Measurements from ENCODE around the gene RHBG. TPM values are rescaled to one million over a fixed set of nuclear protein-coding genes. Genes with fewer than 3 reads are reported as not detected.
"Not testable (repeated sequence)": the region's sequence is repeated elsewhere in the genome, so short reads cannot be mapped to it uniquely, and the experiment has no call there.

The RHBG gene
- total RNA-seq, 1 experiment from 2014 or later = not detected

DNA sequence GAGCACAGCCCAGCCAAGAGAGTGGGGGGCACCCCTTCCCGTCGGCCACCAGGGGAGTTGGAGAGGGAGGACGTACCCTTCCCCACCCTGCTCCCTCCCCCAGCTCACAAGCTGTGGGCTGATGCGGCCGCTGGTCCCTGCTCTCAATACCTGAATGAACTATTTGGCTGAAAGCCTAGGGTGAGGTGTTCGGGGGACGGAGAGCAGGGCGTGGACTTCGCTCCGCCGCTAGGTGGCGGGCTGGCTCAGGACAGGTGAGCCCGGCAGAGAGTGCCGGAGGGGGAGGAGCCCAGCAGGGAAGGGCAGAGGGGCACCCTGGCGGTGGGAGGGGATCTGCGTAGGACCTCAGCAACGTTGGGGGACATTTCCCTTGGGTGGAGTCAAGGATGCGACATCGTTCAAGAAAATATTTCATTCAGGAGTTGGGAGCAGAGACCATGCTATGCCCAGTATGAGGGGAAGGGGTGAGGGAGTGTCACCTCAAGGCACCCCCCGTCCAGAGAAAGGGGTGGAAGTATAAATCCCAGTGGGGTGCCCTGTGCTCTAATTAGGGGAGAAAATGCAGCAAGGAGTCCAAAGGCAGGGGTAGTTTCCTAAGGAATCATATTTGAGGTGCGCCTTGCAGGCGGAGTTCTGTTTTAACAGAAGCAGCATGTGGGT, 12.0 kb upstream of the RHBG start:
- no peaks in the 10 kb centered on the region for H3K36me3 ChIP-seq
- no peak overlapping the region for H3K4me3 ChIP-seq
- peaks cover 29% of the 10 kb centered on the region for H3K27me3 ChIP-seq
- DNase-seq = peak; percentile 59
- H3K9me3 ChIP-seq = no peaks in the 10 kb centered on the region

DNA sequence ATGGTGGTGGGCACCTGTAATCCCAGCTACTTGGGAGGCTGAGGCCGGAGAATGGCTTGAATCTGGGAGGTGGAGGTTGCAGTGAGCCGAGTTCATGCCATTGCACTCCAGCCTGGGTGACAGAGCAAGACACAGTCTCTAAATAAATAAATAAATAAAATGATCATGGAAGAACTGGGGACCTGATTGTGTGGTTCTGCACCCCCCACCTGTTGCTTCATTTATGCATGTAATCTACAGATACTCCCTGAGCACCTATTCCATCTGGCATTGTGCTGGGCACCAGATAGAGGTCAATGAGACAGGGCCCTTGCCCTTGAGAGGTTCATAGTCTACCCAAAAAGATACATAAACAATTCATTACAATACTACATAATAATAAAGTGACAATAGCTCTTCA, 11.0 kb upstream of the RHBG start:
- peaks cover 29% of the 10 kb centered on the region for H3K27me3 ChIP-seq
- no peaks in the 10 kb centered on the region for H3K36me3 ChIP-seq
- H3K4me3 ChIP-seq = no peak overlapping the region
- no peaks in the 10 kb centered on the region for H3K9me3 ChIP-seq
- no peak for DNase-seq

GRCh38 chr1:156358641-156359040, 10.4 kb upstream of the RHBG start:
- H3K27me3 ChIP-seq = peaks cover 26% of the 10 kb centered on the region
- no peak overlapping the region for H3K4me3 ChIP-seq
- no peak for DNase-seq
- H3K9me3 ChIP-seq = no peaks in the 10 kb centered on the region
- no peaks in the 10 kb centered on the region for H3K36me3 ChIP-seq

DNA sequence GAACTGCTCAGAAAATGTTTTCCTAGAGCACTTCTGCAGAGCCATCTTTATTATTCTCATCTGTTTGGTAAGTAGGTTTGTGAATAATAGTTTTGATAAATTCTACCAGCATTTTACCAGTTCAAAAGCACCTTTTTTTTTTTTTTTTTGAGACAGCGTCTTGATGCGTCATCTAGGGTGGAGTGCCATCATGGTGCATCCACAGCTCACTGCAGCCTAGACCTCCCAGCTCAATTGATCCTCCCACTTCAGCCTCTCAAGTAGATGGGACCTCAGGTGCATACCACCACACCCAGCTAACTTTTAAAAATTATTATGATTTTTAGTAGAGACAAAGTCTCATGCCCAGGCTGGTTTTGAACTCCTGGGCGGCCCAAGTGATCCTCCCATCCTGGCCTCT, 9.8 kb upstream of the RHBG start:
- H3K36me3 ChIP-seq = no peaks in the 10 kb centered on the region
- no peak for DNase-seq
- H3K9me3 ChIP-seq = no peaks in the 10 kb centered on the region
- no peak overlapping the region for H3K4me3 ChIP-seq
- peaks cover 26% of the 10 kb centered on the region for H3K27me3 ChIP-seq

DNA sequence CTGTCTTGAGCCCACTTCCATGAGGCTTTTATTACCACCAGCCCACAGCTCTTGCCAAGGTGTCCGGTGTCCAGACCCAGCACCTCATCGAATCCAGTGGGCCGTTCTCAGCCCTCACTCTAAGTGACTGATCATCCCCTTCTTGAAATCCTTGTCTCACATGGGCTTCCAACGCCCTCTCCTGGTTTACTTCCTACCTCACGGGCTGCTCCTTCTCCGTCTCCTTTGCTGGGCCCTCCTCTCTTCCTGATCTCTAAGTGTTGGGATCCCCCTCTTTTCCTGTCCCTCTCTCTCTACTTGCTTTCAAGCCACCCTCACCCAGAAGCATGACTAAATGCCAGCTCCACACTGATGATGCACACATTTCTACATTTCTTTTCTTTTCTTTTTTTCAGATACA, 9.0 kb upstream of the RHBG start:
- Histone ChIP-seq H3K9me3 (no peaks in the 10 kb centered on the region), H3K36me3 (no peaks in the 10 kb centered on the region), H3K4me3 (no peak overlapping the region), H3K27me3 (peaks cover 23% of the 10 kb centered on the region)
- peak; percentile 37 for DNase-seq

DNA sequence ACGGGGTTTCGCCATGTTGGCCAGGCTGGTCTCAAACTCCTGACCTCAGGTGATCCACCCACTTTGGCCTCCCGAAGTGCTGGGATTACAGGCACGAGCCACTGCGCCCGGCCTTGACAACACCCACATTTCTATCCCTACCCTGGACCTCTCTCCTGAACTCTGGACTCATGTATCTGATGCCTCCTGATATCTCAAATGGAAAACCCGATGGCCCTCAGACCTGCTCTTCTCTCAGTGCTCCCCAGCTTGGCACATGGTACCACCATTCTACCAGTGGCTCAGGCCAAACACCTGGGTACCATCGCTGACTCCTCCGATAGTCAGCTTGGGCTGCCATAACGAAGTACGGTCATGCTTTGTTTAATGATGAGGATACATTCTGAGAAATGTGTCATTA, 8.5 kb upstream of the RHBG start:
- H3K36me3 ChIP-seq = no peaks in the 10 kb centered on the region
- no peaks in the 10 kb centered on the region for H3K9me3 ChIP-seq
- H3K4me3 ChIP-seq = no peak overlapping the region
- DNase-seq = no peak
- peaks cover 18% of the 10 kb centered on the region for H3K27me3 ChIP-seq

DNA sequence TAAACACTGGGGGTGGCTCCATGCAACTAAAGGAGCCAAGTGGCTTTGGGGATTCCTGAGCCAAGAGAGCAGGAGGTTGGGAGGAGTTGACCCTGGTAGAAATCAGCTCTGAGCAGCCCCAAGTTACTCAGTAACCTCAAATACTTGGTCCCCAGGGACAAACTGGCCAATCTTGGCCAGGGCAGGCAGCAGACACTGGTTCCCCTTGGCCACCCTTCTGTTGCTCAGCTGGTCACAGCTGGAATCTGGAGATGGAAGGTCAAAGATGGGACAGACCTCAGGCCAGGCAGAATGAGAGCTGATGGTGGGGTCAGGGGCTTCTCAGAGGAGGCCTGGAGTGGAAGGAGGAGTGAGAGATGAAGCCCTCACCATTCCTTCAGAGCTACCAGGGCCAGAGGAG, 3.3 kb upstream of the RHBG start:
- Histone ChIP-seq H3K4me3 (no peak overlapping the region), H3K36me3 (no peaks in the 10 kb centered on the region), H3K27me3 (no peaks in the 10 kb centered on the region; the same call in 1 of the 2 replicates), H3K9me3 (no peaks in the 10 kb centered on the region)
- no peak for DNase-seq

GRCh38 chr1:156366378-156367166, 2.4 kb upstream of the RHBG start:
- no peaks in the 10 kb centered on the region for H3K36me3 ChIP-seq
- H3K27me3 ChIP-seq = no peaks in the 10 kb centered on the region; the same call in 1 of the 2 replicates
- H3K9me3 ChIP-seq = no peaks in the 10 kb centered on the region
- DNase-seq = no peak
- no peak overlapping the region for H3K4me3 ChIP-seq

GRCh38 chr1:156367383-156368156, 1.4 kb upstream of the RHBG start:
- Histone ChIP-seq H3K9me3 (no peaks in the 10 kb centered on the region), H3K36me3 (no peaks in the 10 kb centered on the region), H3K27me3 (peaks cover 5% of the 10 kb centered on the region; the same call in 1 of the 2 replicates), H3K4me3 (no peak overlapping the region)
- DNase-seq = no peak

GRCh38 chr1:156368157-156368658, 803 bp upstream of the RHBG start:
- no peak overlapping the region for H3K4me3 ChIP-seq
- peaks cover 5% of the 10 kb centered on the region; the same call in 1 of the 2 replicates for H3K27me3 ChIP-seq
- H3K9me3 ChIP-seq = no peaks in the 10 kb centered on the region
- no peaks in the 10 kb centered on the region for H3K36me3 ChIP-seq
- DNase-seq = no peak

- not testable (repeated sequence) for H3K4me3 ChIP-seq, H3K36me3 ChIP-seq, H3K9me3 ChIP-seq, DNase-seq
- peaks cover 12% of the 10 kb centered on the region for H3K27me3 ChIP-seq
Measured at GRCh38 chr1:156369685-156370286, 775 bp downstream of the RHBG start.

- Histone ChIP-seq H3K27me3 (peaks cover 12% of the 10 kb centered on the region), H3K9me3 (no peaks in the 10 kb centered on the region), H3K4me3 (no peak overlapping the region), H3K36me3 (no peaks in the 10 kb centered on the region)
- peak; percentile 42 for DNase-seq
Measured at GRCh38 chr1:156371553-156372264, 2.7 kb downstream of the RHBG start.

DNA sequence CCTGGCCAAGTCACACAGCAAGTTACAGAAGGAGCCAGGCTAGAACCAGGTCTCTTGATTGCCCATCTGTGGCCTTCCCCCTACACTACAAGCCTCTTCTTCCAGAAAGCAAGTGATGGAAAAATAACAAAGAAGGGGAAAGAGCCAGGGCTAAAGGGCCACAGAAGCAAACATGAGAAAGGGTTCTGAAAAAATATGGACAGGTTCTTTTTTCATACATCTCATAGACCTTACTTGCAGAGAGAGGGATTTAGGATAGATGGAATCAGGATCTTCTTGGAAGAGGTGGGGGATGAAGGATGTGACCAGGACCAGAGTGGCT, 3.2 kb downstream of the RHBG start:
- Histone ChIP-seq H3K4me3 (no peak overlapping the region), H3K36me3 (no peaks in the 10 kb centered on the region), H3K27me3 (peaks cover 12% of the 10 kb centered on the region), H3K9me3 (no peaks in the 10 kb centered on the region)
- DNase-seq = no peak

- Histone ChIP-seq H3K36me3 (no peaks in the 10 kb centered on the region), H3K9me3 (no peaks in the 10 kb centered on the region), H3K27me3 (peaks cover 12% of the 10 kb centered on the region), H3K4me3 (no peak overlapping the region)
- DNase-seq = no peak
Measured at GRCh38 chr1:156372876-156373275, 3.9 kb downstream of the RHBG start.

DNA sequence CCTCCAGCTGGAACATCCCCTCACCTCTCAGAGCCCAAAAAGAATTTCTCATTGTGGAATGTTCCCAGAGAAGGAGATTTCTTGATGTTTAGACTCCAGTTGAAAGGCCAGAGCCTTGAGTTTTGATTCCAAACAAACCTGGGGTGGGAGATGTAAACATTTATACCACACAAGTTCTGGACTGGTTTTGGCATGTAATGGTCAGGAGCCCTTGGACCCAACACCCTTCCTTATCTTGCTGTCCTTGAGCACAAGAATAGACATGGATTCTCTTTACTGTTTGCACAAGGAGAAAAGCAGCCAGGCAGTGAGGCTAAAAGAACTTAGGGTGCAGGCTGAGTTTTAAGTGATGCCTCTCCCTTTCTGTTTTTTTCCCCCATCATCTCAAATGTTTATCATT, 4.5 kb downstream of the RHBG start:
- no peaks in the 10 kb centered on the region for H3K9me3 ChIP-seq
- H3K4me3 ChIP-seq = no peak overlapping the region
- H3K27me3 ChIP-seq = peaks cover 12% of the 10 kb centered on the region
- no peak for DNase-seq
- H3K36me3 ChIP-seq = no peaks in the 10 kb centered on the region

- Histone ChIP-seq H3K27me3 (peaks cover 12% of the 10 kb centered on the region), H3K36me3 (no peaks in the 10 kb centered on the region), H3K9me3 (no peaks in the 10 kb centered on the region), H3K4me3 (no peak overlapping the region)
- no peak for DNase-seq
Measured at GRCh38 chr1:156376146-156376545, 7.1 kb downstream of the RHBG start.

Data from MG63 (cell line).